Measurements from ENCODE around the gene LAMB3. TPM values are rescaled to one million over a fixed set of nuclear protein-coding genes. Genes with fewer than 3 reads are reported as not detected.
"Not testable (repeated sequence)": the region's sequence is repeated elsewhere in the genome, so short reads cannot be mapped to it uniquely, and the experiment has no call there.

LAMB3 gene
- total RNA-seq (2014; rRNA removed) (473 and 650 TPM in 2 replicates), Bru-seq, nascent RNA (percentile 97 among the genes with signal in this experiment), BruChase-seq, experiment 1, labeled RNA remaining after a 6-hour chase (percentile 96 among the genes with signal in this experiment), BruChase-seq, experiment 2, labeled RNA remaining after a 2-hour chase (percentile 91 among the genes with signal in this experiment)
- long read RNA-seq, full-length matches to known transcripts: 450 of 750 reads
- long read RNA-seq, partial matches to known transcripts: 235 of 750 reads
- long read RNA-seq, other reads (novel, unspliced or antisense): 65 of 750 reads

GRCh38 chr1:209652121-209652735 lies at the start of gene LAMB3:
LAMB3 (minus strand) TSS chr1:209652425; CDS start chr1:209650944, 1,481 bp downstream.
- peaks cover 35% of the 10 kb centered on the region for H3K36me3 ChIP-seq (ENCODE audit: low read depth, low read length)
- no peaks in the 10 kb centered on the region for H3K27me3 ChIP-seq (ENCODE audit: low read length)
- H3K9me2 ChIP-seq (replicated peaks; ENCODE audit: low read length): no peaks in the 10 kb centered on the region
- TF ChIP-seq, protein P1, sequence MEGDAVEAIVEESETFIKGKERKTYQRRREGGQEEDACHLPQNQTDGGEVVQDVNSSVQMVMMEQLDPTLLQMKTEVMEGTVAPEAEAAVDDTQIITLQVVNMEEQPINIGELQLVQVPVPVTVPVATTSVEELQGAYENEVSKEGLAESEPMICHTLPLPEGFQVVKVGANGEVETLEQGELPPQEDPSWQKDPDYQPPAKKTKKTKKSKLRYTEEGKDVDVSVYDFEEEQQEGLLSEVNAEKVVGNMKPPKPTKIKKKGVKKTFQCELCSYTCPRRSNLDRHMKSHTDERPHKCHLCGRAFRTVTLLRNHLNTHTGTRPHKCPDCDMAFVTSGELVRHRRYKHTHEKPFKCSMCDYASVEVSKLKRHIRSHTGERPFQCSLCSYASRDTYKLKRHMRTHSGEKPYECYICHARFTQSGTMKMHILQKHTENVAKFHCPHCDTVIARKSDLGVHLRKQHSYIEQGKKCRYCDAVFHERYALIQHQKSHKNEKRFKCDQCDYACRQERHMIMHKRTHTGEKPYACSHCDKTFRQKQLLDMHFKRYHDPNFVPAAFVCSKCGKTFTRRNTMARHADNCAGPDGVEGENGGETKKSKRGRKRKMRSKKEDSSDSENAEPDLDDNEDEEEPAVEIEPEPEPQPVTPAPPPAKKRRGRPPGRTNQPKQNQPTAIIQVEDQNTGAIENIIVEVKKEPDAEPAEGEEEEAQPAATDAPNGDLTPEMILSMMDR (conservative IDR thresholded peaks at IDR 0.05; ENCODE audit: low read depth, low read length): no peak; the same call in 1 of the 2 replicates
- no peak for TF ChIP-seq EZH2 (IDR thresholded peaks at IDR 0.05; ENCODE audit: low read length, unreplicated experiment)
- no peak for TF ChIP-seq EZH2phosphoT487 (IDR thresholded peaks at IDR 0.05; ENCODE audit: borderline replicate concordance, low read length)
- ChIA-PET CTCF (interaction anchor here (0.6 kb wide), 2 partner anchors 9 to 83 kb away, joined by 3 read pairs; no protein-coding TSS in a partner anchor), POLR2A (ENCODE audit: unreplicated experiment) (interaction anchor here (0.5 to 2.0 kb wide), 7 partner anchors 12 to 1247 kb away, joined by 3 to 19 read pairs (median 5); partner anchors contain the start of gene G0S2)
- no peaks in the 10 kb centered on the region for H3K9me3 ChIP-seq (ENCODE audit: low read length)
- peaks cover 22% of the 10 kb centered on the region for H3F3A ChIP-seq (ENCODE audit: low read length, unreplicated experiment)
- H3K4me2 ChIP-seq (ENCODE audit: low read length): peak within 1 kb of the TSS; percentile 97
- H3K9ac ChIP-seq (ENCODE audit: low read length): peak within 1 kb of the TSS; percentile 93
- H2AFZ ChIP-seq (ENCODE audit: low read length): no peak within 1 kb of the TSS
- H3K4me3 ChIP-seq (ENCODE audit: low read length): peak within 1 kb of the TSS; percentile 82
- H3K4me1 ChIP-seq (ENCODE audit: insufficient read depth, low read length): peaks cover 81% of the 10 kb centered on the region
- ATAC-seq (peak; percentile 16), DNase-seq (peak; percentile 94)
- TSS peak; percentile 33 for BruUV-seq (replicated peaks)
- peaks cover 72% of the 10 kb centered on the region for H3K79me2 ChIP-seq (ENCODE audit: low read length)
- peak within 1 kb of the TSS; percentile 95 for H3K27ac ChIP-seq (ENCODE audit: low read length)
- H4K20me1 ChIP-seq (ENCODE audit: low read length): peaks cover 34% of the 10 kb centered on the region
- intact Hi-C loops (cut with micrococcal nuclease): no loop called here

DNA sequence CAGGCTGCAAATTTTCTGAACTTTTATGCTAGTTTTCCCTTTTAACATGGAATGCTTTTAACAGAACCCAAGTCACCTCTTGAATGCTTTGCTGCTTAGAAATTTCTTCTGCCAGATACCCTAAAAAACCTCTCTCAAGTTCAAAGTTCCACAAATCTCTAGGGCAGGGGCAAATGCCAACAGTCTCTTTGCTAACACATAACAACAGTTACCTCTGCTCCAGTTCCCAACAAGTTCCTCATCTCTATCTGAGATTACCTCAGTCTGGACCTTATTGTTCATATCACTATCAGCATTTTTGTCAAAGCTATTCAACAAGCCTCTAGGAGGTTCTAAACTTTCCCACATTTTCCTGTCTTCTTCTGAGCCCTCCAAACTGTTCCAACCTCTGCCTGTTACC lies 48.5 kb upstream of the LAMB3 start:
- H3K27me3 ChIP-seq (ENCODE audit: low read length); H3F3A ChIP-seq (ENCODE audit: low read length, unreplicated experiment); DNase-seq; BruUV-seq (replicated peaks); intact Hi-C loops (cut with micrococcal nuclease); H3K4me3 ChIP-seq (ENCODE audit: low read length); H3K9me3 ChIP-seq (ENCODE audit: low read length); H3K4me2 ChIP-seq (ENCODE audit: low read length); H3K9ac ChIP-seq (ENCODE audit: low read length); ATAC-seq; H4K20me1 ChIP-seq (ENCODE audit: low read length); H3K4me1 ChIP-seq (ENCODE audit: insufficient read depth, low read length); H3K27ac ChIP-seq (ENCODE audit: low read length); H3K36me3 ChIP-seq (ENCODE audit: low read depth, low read length); H2AFZ ChIP-seq (ENCODE audit: low read length); H3K9me2 ChIP-seq (replicated peaks; ENCODE audit: low read length); CTCF ChIA-PET; H3K79me2 ChIP-seq (ENCODE audit: low read length); POLR2A ChIA-PET (ENCODE audit: unreplicated experiment): not testable (repeated sequence)

- Histone ChIP-seq H3K27ac (ENCODE audit: low read length) (no peak overlapping the region), H3K4me3 (ENCODE audit: low read length) (no peak overlapping the region), H2AFZ (ENCODE audit: low read length) (no peak overlapping the region), H3K4me2 (ENCODE audit: low read length) (no peak overlapping the region), H3K9me2 (replicated peaks; ENCODE audit: low read length) (no peaks in the 10 kb centered on the region), H3K9ac (ENCODE audit: low read length) (no peak overlapping the region), H3K9me3 (ENCODE audit: low read length) (no peaks in the 10 kb centered on the region), H4K20me1 (ENCODE audit: low read length) (no peaks in the 10 kb centered on the region), H3K79me2 (ENCODE audit: low read length) (no peaks in the 10 kb centered on the region), H3K36me3 (ENCODE audit: low read depth, low read length) (no peaks in the 10 kb centered on the region), H3F3A (ENCODE audit: low read length, unreplicated experiment) (no peaks in the 10 kb centered on the region), H3K27me3 (ENCODE audit: low read length) (no peaks in the 10 kb centered on the region), H3K4me1 (ENCODE audit: insufficient read depth, low read length) (peaks cover 7% of the 10 kb centered on the region)
- ATAC-seq (no peak), DNase-seq (no peak)
- POLR2A ChIA-PET (ENCODE audit: unreplicated experiment): no interaction called here
- CTCF ChIA-PET: no interaction called here
- intact Hi-C loops (cut with micrococcal nuclease): no loop called here
- TF ChIP-seq EZH2phosphoT487 (IDR thresholded peaks at IDR 0.05; ENCODE audit: borderline replicate concordance, low read length): no peak
- TF ChIP-seq, protein P1 (conservative IDR thresholded peaks at IDR 0.05; ENCODE audit: low read depth, low read length): no peak
- no peak for TF ChIP-seq EZH2 (IDR thresholded peaks at IDR 0.05; ENCODE audit: low read length, unreplicated experiment)
- BruUV-seq (replicated peaks): no TSS peak
Observed at GRCh38 chr1:209697126-209697525, 44.9 kb upstream of the LAMB3 start.

Data from PC-3 (cell line).